Esophagus muscularis mucosa (tissue), 4 donors: Measurements from ENCODE around the gene RDX.

Experiments
- EP300 ChIP-seq: sonication (generic); formaldehyde crosslinking; IDR thresholded peaks from one replicate; pipeline ENCODE4 v1.6.1; 2017; ENCODE audit warnings: antibody characterized with exemption
- POLR2A ChIP-seq: fragments of 450-650 bp; IDR thresholded peaks from one replicate; pipeline ENCODE4 v1.6.1; 2017; ENCODE audit warnings: antibody characterized with exemption, moderate library complexity, mild to moderate bottlenecking, low read depth
- TF ChIP-seq, protein P1 (sequence below), 3 experiments: fragments of 200-600 bp in 2 of 3; fragments of 450-650 bp in 1 of 3; sonication (generic) in 2 of 3; IDR thresholded peaks; one replicate each; pipeline ENCODE4 v1.5.1; 2017 to 2019; ENCODE audit warnings: antibody characterized with exemption in 3 of 3, mild to moderate bottlenecking in 2 of 3, moderate library complexity in 1 of 3

DNA sequence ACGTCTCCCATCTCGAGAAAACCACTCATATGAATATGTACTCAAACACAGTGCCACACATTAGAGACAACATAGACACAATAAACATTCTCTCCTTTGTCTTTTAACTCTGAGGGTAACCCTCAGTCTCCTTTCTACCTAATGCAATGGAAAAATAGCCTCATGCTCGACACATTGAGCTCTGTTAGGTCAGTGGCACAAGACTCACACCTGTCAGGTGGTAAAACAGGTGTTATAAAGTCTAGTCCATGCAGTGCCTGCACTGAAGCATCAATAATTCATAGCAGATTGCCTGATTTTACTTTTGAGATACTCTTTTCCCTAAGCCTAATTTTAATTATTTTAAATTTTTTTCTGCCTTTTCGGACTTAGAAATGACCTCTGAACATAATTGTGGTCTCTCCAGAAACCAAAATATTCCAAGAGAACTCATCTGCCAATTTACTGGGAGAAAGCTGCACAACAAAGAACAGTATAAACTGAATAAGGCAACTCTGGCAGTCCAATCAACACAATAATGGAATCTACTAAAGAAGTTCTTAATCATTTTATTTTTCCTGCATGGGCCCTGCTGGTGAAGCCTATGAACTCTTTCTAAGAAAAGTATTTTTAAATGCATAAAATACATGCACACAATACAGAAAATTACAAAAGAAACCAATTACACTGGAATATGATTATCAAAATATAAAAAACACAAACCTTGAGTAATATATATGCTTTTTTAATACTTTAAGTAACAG is 9.9 kb downstream of the RDX start:
- TF ChIP-seq, protein P1, sequence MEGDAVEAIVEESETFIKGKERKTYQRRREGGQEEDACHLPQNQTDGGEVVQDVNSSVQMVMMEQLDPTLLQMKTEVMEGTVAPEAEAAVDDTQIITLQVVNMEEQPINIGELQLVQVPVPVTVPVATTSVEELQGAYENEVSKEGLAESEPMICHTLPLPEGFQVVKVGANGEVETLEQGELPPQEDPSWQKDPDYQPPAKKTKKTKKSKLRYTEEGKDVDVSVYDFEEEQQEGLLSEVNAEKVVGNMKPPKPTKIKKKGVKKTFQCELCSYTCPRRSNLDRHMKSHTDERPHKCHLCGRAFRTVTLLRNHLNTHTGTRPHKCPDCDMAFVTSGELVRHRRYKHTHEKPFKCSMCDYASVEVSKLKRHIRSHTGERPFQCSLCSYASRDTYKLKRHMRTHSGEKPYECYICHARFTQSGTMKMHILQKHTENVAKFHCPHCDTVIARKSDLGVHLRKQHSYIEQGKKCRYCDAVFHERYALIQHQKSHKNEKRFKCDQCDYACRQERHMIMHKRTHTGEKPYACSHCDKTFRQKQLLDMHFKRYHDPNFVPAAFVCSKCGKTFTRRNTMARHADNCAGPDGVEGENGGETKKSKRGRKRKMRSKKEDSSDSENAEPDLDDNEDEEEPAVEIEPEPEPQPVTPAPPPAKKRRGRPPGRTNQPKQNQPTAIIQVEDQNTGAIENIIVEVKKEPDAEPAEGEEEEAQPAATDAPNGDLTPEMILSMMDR (IDR thresholded peaks at IDR 0.05), result no peak
- TF ChIP-seq POLR2A (no peak), EP300 (no peak)
